ENCODE data around the gene MBTPS1.

DNA sequence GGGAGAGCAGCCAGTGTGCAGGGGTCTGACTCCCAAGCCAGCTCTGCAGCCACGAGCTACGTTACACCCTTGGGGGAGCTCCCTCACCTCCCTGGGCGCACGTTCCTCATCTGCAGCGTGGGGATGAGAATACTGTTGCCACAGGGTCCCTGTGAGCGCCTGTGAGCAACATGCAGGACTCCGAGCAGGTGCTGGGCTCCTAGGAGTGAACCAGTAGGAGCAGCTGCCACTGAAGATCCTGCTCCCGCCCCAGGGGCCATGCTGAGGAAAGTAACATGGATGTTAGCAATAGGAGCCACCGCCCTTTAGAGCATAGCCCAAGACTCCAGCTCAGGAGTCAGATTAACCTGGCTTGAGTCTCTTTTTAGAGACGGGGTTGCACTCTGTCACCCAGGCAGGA lies 44.3 kb upstream of the MBTPS1 start:
- TF ChIP-seq POLR2A (IDR thresholded peaks at IDR 0.05), result no peak
- TF ChIP-seq, protein P1, sequence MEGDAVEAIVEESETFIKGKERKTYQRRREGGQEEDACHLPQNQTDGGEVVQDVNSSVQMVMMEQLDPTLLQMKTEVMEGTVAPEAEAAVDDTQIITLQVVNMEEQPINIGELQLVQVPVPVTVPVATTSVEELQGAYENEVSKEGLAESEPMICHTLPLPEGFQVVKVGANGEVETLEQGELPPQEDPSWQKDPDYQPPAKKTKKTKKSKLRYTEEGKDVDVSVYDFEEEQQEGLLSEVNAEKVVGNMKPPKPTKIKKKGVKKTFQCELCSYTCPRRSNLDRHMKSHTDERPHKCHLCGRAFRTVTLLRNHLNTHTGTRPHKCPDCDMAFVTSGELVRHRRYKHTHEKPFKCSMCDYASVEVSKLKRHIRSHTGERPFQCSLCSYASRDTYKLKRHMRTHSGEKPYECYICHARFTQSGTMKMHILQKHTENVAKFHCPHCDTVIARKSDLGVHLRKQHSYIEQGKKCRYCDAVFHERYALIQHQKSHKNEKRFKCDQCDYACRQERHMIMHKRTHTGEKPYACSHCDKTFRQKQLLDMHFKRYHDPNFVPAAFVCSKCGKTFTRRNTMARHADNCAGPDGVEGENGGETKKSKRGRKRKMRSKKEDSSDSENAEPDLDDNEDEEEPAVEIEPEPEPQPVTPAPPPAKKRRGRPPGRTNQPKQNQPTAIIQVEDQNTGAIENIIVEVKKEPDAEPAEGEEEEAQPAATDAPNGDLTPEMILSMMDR (IDR thresholded peaks at IDR 0.05), result no peak
